ENCODE results near the gene EPB41L4B.

- TF ChIP-seq, protein P1, sequence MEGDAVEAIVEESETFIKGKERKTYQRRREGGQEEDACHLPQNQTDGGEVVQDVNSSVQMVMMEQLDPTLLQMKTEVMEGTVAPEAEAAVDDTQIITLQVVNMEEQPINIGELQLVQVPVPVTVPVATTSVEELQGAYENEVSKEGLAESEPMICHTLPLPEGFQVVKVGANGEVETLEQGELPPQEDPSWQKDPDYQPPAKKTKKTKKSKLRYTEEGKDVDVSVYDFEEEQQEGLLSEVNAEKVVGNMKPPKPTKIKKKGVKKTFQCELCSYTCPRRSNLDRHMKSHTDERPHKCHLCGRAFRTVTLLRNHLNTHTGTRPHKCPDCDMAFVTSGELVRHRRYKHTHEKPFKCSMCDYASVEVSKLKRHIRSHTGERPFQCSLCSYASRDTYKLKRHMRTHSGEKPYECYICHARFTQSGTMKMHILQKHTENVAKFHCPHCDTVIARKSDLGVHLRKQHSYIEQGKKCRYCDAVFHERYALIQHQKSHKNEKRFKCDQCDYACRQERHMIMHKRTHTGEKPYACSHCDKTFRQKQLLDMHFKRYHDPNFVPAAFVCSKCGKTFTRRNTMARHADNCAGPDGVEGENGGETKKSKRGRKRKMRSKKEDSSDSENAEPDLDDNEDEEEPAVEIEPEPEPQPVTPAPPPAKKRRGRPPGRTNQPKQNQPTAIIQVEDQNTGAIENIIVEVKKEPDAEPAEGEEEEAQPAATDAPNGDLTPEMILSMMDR (IDR thresholded peaks at IDR 0.05), result no peak
- TF ChIP-seq POLR2A (IDR thresholded peaks at IDR 0.05), result no peak
Measured at GRCh38 chr9:109336409-109336808, 15.6 kb upstream of the EPB41L4B start.

Data from body of pancreas (tissue), 4 donors.